NT2/D1 (cell line): ENCODE results near the gene FAM117A.

Experiments used
- SUZ12 ChIP-seq: IDR thresholded peaks from 2 replicates; pipeline ENCODE4 v1.6.1; 2011; ENCODE audit not compliant: insufficient read length, insufficient read depth; ENCODE audit errors: extremely low read depth
- YY1 ChIP-seq: IDR thresholded peaks from 2 replicates; pipeline ENCODE4 v1.6.1; 2011; ENCODE audit not compliant: insufficient read length, insufficient read depth
- ZNF274 ChIP-seq: IDR thresholded peaks from 2 replicates; pipeline ENCODE4 v1.6.1; 2011; ENCODE audit warnings: mild to moderate bottlenecking, low read depth, low read length

- TF ChIP-seq ZNF274 (no peak), YY1 (no peak), SUZ12 (no peak)
These were observed 4.7 kb downstream of the FAM117A start for GRCh38 chr17:49759203-49759602.
